H1 (cell line): ENCODE results near the gene FRS2.

Source experiments
- RFX5 ChIP-seq: IDR thresholded peaks from 2 replicates; pipeline ENCODE4 v1.6.1; 2011; ENCODE audit warnings: low read depth, low read length, improper control_type of control experiment, borderline replicate concordance
- RXRA ChIP-seq: IDR thresholded peaks from 2 replicates; pipeline ENCODE4 v1.6.1; 2011; ENCODE audit warnings: low read depth, mild to moderate bottlenecking, low read length, moderate library complexity; ENCODE audit not compliant: insufficient read depth

DNA sequence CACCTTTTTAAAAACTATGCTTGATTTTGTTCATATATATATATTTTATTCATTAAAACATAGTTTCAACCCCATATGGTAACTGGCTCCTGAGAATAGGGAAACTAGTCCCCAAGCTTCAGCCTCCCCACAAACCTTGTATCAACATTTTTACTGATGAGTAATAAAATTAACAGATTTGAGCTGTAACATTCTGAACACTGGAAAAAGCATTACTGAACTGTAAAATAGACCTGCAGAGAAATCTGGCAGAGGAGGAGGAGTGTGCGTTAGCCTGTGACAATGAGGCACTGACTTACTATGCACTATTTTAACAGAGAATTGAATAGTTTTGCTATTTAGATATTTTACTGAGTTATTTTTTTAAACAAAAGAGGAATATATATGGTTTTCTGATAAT lies 43.1 kb downstream of the FRS2 start:
- no peak for TF ChIP-seq RFX5
- TF ChIP-seq RXRA: no peak
